Breast epithelium (tissue), 3 donors: ENCODE results near the gene SHISA6.

ENCODE experiments used
- CTCF ChIP-seq, 3 donors: fragments of 450-650 bp; IDR thresholded peaks; one replicate each; pipeline ENCODE4 v1.5.1; 2016 to 2017; ENCODE audit warnings: antibody characterized with exemption in 3 of 3, mild to moderate bottlenecking in 3 of 3, moderate library complexity in 3 of 3
- POLR2A ChIP-seq: fragments of 450-650 bp; IDR thresholded peaks from one replicate; pipeline ENCODE4 v1.6.1; 2016; ENCODE audit warnings: antibody characterized with exemption, mild to moderate bottlenecking, moderate library complexity
- POLR2AphosphoS5 ChIP-seq, 3 donors: sonication (generic); formaldehyde crosslinking; IDR thresholded peaks; one replicate each; pipeline ENCODE4 v1.6.1; 2017; ENCODE audit warnings: antibody characterized with exemption in 3 of 3

GRCh38 chr17:11441004-11441403 is 200.0 kb downstream of the SHISA6 start:
- TF ChIP-seq CTCF (IDR thresholded peaks at IDR 0.05): no peak
- no peak for TF ChIP-seq POLR2AphosphoS5 (IDR thresholded peaks at IDR 0.05)
- TF ChIP-seq POLR2A: no peak
